Endothelial cell of umbilical vein (primary cell): ENCODE data around the gene SLC13A5.

Experiments used
- EZH2 ChIP-seq: IDR thresholded peaks from 2 replicates; pipeline ENCODE4 v1.6.1; 2012; ENCODE audit warnings: borderline replicate concordance, low read depth, mild to moderate bottlenecking, moderate library complexity, low read length, inconsistent platforms; ENCODE audit not compliant: severe bottlenecking
- FOS ChIP-seq: IDR thresholded peaks from 2 replicates; pipeline ENCODE4 v1.6.1; 2011; ENCODE audit warnings: mild to moderate bottlenecking, low read length, moderate library complexity, borderline replicate concordance; ENCODE audit not compliant: insufficient read depth
- POLR2A ChIP-seq: IDR thresholded peaks from 2 replicates; pipeline ENCODE4 v1.6.1; 2012; ENCODE audit warnings: low read depth, mild to moderate bottlenecking, control low read depth, low read length
- POLR2AphosphoS5 ChIP-seq: IDR thresholded peaks from 2 replicates; pipeline ENCODE4 v1.6.1; 2012; ENCODE audit warnings: low read depth, mild to moderate bottlenecking, control low read depth, low read length, moderate library complexity; ENCODE audit not compliant: insufficient read depth
- TF ChIP-seq, protein P1 (sequence below), 2 donors: IDR thresholded peaks; 1 replicate in 1 of 2; 2 replicates in 1 of 2; pipeline ENCODE4 v1.5.1; 2011; ENCODE audit warnings: low read length in 2 of 2, mild to moderate bottlenecking in 2 of 2, moderate library complexity in 2 of 2, control low read depth in 1 of 2, inconsistent platforms in 1 of 2, low read depth in 1 of 2; ENCODE audit not compliant: insufficient read depth in 1 of 2; ENCODE audit errors: extremely low read depth in 1 of 2
- TF ChIP-seq, protein P2 (sequence below): IDR thresholded peaks from 2 replicates; pipeline ENCODE4 v1.6.1; 2011; ENCODE audit not compliant: insufficient read depth, insufficient read length

DNA sequence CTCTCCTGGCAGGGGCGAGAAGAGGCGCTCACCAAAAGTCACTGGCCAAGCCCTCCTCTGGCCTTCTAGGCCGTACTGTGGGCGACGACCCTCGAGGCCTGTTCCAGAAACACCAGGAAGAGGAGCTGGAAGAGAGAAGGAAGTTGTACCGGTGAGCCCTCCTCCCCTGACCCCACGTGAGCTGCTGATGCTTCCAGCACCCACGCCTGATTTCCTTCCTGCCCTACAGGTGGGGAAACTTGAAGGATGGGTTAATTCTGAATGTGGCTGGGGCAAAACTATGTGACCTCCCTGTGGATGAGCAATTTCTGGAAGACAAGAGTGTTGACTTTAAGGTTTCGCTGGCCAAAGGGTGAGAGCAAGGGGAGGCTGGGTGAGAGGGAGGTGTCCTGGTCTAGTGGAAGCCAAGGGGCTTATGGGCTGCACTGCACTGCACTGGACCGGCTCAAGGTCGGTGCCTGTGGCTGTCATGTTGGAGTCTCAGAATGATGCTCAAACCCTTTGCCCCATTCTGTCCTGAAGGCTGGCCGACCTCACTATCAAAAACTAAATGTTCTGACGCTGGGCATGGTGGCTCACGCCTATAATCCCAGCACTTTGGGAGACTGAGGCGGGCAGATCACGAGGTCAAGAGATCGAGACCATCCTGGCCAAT is 55.4 kb downstream of the SLC13A5 start:
- TF ChIP-seq, protein P1, sequence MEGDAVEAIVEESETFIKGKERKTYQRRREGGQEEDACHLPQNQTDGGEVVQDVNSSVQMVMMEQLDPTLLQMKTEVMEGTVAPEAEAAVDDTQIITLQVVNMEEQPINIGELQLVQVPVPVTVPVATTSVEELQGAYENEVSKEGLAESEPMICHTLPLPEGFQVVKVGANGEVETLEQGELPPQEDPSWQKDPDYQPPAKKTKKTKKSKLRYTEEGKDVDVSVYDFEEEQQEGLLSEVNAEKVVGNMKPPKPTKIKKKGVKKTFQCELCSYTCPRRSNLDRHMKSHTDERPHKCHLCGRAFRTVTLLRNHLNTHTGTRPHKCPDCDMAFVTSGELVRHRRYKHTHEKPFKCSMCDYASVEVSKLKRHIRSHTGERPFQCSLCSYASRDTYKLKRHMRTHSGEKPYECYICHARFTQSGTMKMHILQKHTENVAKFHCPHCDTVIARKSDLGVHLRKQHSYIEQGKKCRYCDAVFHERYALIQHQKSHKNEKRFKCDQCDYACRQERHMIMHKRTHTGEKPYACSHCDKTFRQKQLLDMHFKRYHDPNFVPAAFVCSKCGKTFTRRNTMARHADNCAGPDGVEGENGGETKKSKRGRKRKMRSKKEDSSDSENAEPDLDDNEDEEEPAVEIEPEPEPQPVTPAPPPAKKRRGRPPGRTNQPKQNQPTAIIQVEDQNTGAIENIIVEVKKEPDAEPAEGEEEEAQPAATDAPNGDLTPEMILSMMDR (IDR thresholded peaks at IDR 0.05; ENCODE audit: extremely low read depth in 1 of 2, insufficient read depth in 1 of 2, low read depth in 1 of 2, low read length in 2 of 2): no peak
- TF ChIP-seq EZH2 (no peak), POLR2A (no peak), POLR2AphosphoS5 (no peak), FOS (no peak)
- TF ChIP-seq, protein P2, sequence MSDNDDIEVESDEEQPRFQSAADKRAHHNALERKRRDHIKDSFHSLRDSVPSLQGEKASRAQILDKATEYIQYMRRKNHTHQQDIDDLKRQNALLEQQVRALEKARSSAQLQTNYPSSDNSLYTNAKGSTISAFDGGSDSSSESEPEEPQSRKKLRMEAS: no peak
